Stimulated activated CD4-positive, alpha-beta T cell treated with anti-CD3 and anti-CD28 coated beads, TNF-alpha, amount 100 ng/mL, for 4 hours (primary cell): ENCODE results near the gene COA8.

Source experiments
- DNase-seq, 3 experiments: peaks; one replicate each; pipeline ENCODE4 v3.0.0-alpha.2; 2020; ENCODE audit warnings: low read depth in 3 of 3

The COA8 gene, protein sequence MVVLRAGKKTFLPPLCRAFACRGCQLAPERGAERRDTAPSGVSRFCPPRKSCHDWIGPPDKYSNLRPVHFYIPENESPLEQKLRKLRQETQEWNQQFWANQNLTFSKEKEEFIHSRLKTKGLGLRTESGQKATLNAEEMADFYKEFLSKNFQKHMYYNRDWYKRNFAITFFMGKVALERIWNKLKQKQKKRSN

DNA sequence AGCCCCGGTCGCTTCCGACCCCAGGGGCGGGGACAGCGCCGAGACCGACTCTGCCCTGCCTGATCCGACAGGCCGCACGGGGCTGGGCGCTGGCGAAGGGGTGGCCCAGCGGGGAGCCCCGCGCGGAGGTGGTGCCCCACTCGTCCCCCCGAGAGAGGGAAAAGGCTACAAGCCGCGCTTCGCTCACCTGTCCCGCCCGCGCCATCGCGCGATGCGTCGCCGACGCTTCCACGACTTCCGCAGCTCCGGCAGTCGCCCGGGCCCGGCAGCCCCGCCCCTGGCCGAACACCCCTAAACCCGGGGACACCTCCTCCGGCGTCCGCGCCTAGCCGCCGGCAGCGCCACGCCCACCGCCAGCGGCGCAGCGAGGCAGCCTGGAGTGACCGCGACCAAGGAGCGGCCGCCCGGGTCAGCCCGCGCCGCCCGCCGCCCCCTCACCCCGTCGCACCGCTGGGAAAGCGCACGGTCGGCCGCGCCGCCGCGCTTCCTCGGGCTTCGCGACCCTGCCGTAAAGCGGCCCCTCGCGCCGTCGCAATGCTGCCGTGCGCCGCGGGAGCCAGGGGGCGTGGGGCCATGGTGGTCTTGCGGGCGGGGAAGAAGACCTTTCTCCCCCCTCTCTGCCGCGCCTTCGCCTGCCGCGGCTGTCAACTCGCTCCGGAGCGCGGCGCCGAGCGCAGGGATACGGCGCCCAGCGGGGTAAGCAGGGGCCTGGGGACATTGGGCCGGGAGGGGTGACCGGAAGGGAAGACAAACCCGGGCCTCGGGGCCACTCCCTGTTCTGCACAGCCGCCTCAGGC is at the start of gene COA8, which contains the start of gene BAG5:
Gene COA8 (plus strand): TSS at position 532 of the 797 bp plus-strand sequence. CDS start 42 bp downstream, at position 574.
Gene BAG5 (minus strand): TSS at position 229 of the 797 bp plus-strand sequence. CDS start 1,493 bp downstream, outside the sequence.
- DNase-seq: peak; percentile 73 to 82 (median 77)

DNA sequence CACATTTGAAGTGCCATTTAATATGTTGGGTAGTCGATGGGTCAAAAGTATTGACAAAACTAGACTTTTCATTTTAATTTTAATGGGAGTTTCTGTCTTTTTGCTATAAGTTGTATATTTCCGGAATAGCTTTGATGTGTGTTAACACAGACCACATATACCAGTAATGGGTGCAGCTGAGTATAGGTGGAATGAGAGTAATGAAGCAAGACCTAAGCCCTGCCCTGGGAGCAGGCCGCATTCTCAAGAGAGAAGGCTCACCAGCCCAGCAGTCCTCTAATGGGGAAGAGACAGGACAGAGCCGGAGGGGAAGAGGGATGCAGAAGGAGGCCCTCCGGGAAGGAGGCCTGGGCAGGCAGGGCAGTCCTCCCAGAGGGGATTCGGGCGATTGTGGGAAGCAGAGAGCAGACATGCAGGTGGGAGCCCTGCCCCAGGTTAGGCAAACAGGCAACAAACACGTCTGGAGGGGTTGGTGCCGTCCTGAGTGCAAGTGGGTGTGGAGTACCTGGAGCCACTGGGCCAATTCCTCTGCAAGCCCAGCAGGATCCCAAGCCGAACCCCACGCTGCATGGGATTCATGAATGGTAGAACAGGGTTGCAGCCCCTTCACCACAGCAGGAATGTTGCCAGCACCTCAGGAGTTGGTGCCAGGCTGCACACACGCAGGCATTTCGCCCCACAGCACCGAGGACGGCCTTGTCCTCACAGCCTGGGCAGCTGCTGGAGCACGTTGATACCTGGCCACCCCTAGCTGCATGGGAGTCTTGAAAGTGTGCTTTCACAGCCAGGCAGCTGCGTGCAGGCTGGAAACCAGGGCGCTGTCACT is 48.0 kb upstream of the COA8 start:
- no peak for DNase-seq

DNA sequence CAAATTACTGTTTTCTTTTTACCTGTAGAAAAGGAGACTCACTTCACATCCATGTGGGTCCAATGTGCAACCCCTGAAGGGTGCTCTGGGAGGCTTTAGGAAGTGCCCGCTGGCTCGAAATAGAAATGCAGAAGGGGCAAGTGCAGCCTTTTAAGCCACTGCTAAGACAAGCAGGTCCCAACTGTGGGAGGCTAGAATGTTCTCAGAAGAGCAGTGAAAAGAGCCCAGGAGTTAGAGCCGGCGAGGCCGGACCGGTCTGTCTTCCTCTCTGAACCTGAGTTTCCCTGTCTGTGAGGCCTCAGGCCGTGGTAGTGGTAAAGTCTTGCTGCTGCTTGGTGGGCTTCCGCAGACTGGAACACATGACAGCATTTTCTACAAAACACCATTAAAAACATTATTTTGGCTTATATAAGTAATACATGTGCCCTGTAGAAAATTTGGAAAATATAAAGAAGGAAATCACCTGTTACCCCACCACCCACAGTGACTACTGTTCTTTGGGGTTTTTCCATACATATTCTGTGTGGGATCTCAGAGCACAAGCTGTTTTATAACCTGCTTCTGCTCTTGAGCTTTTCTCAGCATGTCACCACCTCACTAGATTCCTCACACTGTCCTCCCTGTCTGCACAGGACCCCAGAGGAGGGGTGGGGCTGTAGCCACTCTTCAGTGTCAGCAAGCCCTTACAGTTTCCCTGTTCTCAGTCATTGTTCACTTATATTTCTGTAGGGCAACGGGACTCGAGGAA is 46.2 kb upstream of the COA8 start:
- DNase-seq: no peak

DNA sequence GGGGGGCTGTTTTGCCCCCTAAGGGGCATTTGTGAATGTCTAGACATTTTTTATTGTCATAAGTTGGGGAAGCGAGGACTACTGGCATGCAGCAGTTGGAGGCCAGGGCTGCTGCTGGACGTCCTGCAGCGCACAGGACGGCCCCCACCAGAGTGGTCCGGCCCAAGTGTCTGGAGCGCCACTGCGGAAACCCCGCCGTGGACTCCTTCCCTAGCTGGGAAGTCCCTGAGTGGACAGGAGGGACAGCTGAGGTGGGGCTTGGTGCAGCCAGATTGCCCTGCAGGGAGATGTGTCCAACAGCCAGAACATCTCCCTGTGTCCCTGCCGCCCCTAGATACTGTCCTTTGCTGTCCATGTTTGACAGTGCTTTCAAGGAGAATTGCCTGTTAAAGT is 45.6 kb upstream of the COA8 start:
- DNase-seq: no peak

DNA sequence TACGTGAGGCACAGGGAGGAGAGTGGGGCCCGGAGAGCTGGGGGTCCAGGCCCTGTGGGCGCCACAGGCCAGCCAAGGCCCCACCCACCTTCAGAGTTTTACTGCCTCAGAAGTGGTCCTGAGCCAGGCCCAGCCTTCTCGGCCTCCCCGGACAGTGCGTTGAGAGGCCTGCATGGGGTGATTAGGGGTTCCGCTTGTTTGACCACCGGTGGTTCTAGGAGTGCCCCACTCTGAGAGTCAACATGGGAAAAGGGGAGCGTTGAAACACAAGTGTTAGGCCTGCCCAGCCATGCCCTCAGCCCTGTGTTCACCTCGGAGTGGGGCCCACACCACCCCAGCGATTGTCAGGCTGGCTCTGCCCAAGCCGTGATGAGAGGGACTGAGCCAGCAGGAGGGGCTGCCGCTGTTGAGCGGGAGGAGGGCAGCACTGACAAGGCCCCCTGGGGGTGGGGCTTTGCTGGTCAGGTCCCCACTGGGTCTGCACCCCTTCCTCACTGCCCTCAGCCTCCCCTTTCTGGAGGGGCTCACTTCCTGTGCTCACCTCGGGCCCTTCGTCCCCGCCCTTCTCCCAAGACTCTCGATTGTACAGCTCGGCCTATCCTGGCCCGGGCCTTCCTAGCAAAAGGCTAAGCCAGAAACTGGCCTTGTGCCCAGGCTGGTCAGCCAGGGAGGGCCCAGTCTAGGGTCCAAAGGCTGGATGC is 44.9 kb upstream of the COA8 start:
- no peak for DNase-seq

DNA sequence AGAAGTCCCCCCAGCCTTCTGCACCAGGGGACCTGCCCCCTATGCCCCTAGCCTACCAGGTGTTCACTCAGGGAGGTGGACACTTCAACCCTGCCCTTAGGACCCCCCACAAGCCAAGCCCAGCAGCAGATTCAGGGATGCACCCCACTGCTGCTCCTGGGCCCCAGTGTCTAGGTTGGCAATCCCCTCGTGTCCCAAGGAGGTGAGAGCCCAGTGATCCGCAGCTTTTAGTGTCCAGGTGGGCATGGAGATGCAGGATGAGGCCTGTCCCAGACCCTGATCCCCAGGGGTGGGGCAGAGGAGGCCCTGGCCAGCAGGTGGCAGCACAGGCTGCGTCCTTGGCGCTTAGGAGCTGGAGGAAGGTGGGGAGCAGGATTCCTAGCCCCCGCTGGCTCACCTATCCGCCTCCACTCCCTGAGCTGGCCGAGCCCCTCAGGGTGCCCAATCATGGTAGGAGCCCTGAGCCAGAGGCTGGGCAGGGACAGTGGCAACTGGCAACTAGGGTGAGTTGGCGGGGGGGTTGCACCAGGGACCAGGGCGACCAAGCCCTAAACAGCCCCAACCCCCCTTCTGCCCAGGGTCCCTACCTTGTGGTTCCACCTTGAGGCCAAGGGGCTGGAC is 44.2 kb upstream of the COA8 start:
- DNase-seq: peak in 2 of 3 experiments; percentile 28 to 42

DNA sequence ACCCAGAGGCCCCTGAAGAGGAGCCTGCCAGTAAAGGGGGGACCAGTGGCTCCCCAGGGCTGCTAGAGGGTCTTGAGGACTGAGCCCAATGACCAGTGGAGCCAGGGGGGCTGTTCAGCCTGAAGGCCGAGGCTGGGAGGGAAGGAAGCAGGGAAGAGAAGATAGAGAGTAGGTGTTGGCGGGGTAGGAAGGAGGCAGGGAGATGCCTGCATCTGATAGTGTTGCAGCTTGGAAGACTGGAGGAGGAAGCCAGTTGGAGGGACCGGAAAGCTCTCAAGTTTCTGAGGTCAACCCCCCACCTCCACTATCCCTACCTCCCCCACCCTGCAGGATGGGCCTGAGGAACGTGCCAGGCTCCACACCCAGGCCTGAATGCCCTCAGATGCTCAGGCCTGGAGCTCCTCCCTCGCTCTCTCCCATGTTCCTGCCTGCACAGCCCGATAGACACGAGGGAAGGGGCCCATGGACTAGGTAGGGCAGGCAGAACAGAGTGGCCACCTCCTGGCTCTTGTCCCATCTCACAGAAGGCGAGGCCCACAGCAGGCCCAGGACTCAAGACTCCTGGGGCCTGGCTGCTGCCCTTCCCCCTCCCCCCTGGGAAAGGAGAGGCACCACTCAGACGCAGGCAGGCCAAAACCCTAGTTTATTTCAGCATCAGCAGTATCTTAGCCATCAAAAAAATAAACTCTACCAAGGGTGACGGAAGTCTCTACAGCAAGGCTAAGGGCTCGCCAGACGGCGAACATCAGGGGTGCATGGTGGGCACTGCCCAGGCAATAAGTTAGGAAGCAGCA is 43.5 kb upstream of the COA8 start:
- no peak for DNase-seq

DNA sequence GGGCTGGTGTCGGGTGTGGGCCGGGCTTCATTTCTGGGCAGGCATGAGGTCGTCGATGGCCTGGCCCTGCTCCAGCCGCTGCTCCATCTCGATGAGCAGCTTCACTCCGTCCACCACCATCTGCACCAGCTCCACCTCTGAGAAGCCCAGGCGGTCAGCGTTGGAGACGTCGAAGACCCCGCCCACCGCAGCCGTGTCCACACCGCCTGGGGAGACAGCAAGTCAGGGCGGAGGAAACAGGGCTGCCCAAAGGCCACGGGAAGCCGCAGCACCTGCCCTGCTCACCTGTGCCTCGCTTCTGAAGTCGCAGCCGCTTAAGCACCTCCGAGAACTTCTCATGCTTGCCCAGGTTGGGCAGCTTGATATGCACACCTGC is 42.9 kb upstream of the COA8 start:
- DNase-seq: no peak

DNA sequence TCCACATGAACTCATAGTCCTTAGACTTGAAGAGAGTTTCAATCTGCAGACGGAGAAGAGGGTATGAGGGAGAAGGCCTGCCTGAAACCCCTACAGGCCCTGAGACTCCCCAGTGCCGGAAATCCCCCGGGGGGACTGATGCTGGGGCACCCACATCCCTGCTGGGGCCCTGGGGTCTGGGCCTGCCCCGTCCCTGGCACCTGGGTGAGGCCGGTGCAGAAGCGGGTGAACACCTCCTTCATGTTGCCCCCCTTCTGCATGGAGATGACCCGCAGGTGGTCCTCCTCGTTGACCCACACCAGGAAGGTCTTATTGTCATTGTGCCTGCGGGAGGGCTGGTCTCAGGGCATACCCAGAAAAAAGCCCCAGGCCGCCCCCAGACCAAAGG is 42.5 kb upstream of the COA8 start:
- DNase-seq: no peak

DNA sequence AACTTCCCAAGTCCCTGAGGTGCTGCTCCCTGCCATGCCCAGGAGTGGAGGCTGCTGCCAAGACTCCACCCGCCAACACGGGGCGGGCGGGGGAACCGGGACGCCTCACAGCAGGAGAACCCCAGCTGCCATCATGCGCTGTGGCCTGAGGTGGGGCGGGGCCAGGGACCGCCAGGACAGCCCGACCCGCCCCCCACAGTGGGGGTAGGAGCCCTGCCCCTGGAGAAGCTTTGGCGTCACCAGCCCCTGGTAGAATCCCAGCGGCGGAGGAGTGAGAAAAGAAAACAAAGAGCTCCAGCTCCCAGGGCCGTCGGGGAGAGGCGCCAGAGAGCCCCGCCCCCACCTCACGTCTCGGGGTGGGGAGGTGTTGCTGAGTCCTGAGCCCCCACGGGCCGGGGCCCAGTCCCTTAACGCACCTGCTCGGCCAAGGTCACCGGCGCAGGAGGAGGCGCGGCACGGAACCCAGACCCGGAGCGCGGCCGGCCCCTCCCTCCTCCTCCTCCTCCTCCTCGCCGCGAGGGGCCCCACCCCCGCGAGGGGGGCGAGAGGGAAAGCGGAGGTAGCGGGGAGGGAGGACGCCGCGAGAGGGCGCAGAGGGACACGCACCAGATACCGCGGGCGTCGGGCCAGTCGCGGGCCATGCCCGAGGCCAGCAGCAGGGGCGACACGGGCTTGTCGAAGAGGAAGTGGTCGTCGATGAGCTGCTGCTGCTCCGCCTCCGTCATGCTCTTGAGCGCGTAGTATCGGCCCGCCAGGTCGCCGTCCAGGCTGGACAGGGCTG is 41.9 kb upstream of the COA8 start:
- DNase-seq: peak; percentile 39 to 58 (median 55)

DNA sequence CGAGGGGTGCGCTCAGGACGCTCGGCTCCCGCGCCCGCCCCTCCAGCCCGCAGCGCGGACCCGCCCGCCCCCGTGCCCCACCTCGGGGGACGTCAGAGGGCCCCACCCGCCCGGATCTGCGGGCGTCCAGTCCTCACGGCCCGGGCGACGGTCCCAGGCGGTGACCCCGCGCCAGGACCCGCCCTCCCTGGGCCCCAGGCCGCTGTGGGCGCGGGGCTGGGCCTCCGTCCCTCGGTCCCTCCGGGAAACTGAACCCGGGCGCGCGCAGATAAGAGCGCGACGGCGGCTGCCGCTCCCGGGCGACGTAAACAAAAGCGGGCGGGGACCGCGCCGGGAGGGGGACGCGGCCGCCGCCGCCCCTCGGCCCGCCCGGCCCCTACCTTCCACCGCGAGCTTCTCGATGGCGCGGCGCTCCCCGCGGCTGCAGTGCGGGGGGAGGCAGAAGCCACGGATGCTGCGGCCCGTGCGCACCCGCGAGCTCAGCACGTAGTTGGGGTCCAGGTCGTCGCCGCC is 41.3 kb upstream of the COA8 start:
- DNase-seq: no peak

DNA sequence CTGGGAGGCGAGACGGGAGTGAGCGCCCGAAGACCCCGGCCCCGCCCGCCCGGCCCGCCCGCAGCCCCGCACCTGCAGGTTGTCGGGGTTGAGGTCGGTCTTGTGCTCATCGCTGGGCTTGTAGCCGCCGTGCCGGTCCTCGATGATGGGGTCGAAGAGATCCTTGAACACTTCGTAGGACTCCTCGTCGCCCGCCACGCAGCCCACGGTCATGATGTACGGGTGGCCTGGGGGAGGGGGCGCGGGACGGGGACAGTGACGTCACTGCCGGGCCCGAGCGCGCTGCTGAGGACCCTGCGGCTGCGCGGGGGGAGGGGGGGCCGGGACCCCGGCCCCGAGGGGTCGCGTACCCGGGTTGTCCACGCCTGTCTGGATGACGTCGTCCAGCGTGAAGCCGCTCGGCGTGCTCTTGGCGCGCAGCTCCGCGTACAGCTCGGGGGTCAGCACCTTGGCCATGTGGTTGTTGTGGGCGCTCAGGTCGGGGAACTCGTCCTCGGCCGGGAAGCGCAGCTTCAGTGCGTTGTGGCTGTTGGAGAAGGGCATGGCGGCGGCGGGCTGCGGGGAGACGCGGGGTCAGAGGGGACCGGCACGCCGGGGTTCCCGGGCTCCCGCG is 40.7 kb upstream of the COA8 start:
- DNase-seq: no peak

DNA sequence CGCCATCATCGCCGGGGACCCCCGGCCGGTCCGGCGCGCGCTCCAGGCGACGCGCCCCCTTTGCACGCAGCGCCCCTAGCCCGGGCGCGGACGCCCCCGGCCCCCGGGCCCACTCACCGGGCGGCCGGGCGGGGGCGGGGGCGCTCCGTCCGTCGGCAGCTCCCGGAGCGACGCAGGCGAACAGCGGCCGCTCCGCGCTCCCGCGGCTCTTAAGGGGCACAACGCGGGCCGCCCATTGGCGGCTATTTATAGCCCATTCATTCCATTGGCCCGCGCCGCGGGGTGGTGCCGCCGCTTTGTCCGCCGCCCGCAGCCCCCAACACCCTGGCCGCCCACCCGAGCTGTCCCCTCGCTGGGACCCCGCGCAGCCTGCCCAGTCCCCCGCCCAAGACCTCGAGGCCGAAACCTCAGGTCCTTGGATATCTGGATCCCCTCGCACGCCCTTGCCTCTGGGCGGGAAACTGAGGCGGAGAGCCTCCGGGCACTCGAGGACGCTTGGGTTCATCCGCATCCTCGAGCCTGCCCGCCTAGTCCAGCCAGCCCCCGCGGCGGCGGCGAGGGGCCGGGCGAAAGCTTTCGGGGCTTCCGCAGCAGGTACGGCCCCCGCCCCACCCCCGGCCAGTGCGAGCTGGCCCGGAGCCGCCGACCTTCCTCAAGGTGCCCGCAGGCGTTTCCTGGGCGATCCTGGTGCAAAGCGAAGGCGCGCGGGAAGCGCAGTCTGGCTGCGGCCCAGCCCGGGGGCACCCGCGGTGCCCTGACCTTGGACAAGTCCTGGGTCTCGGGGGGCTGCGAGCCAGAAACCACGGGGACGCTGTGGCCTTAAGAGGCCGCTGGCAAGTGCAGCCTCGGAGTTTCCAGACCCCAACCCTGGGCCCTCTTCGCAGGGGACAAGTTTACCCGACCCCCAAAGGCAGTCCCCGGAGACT is 39.8 kb upstream of the COA8 start, which contains the start of gene CKB:
Gene CKB (minus strand): TSS at position 182 of the 926 bp plus-strand sequence. CDS start 337 bp downstream, outside the sequence.
- no peak for DNase-seq

DNA sequence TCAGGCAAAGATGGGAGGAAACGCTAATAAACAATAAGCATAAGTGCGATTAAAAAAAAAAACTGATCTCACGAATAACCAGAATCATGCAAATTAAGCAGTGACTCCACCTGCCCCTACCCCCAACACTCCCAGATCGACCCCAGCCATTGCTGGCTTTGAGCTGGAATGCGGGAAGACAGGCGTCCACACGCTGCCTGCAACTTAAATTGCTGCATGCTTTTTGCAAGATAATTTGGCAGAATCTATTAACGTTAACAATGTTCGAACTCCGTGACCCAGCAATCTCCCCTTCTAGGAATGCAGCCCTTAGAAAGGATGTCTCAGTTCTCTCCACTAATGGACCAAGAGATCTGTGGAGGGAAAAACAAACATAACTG is 39.2 kb upstream of the COA8 start:
- no peak for DNase-seq

DNA sequence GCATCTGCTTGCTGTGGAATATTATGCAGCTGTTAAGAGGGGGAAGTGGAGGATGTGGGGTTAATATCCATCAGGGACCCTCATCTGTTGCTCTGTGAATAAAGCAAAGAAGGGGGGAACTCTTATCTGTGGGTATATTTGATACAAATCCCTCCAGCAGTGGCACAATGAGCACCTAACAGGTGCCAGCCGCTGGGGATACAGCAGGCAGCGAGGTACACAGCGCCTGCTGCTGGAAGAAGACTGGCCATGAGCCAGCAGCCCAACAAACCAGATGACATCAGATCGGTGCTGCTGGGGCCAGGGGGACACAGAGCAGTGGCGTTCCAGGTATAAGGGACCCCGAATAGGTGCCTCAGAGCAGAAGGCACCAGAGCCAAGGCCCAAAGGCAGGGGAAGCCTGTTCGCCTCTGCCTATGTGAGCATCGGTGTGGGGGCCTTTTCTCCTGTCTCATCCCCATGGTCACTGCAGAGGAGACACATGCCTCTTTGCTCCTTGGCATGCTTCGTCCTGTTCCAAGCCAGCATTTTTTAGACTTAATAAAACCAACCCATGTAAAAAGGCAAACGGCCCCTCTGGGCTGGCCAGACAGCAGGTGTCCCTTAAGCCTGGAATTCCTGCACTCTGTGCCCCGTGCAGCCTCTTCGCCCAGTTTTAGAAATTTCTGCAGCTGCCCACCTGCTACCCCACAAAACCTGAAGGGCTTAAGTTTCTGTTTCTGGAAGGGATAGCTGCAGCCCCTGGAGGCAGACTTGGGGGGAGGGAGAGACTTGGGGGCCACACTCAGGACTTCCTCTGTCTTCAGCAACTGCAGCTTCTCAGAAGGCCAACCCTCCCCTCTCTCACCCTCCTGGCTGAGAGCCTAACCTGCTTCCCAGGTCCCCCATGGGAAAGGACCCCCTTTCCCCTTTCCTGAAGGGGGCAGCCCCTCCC is 38.5 kb upstream of the COA8 start:
- DNase-seq: no peak
